ENCODE results near the gene IQCE.

GRCh38 chr7:2510909-2511768 lies 47.6 kb upstream of the IQCE start:
- TF ChIP-seq CTCF (IDR thresholded peaks at IDR 0.05) (no peak), REST (IDR thresholded peaks at IDR 0.05; ENCODE audit: insufficient read depth in 1 of 2, low read depth in 2 of 2, low read length in 1 of 2) (no peak)
